HepG2 (cell line): ENCODE results near the gene TAOK3. TPM values are rescaled to one million over a fixed set of nuclear protein-coding genes. Genes with fewer than 3 reads are reported as not detected.

Source experiments
- HOXA7 ChIP-seq: sonication (generic); formaldehyde crosslinking; IDR thresholded peaks from 2 replicates; pipeline ENCODE4 v1.8.1; 2022; ENCODE audit warnings: mild to moderate bottlenecking, missing genetic modification reagents, moderate library complexity
- KDM5B ChIP-seq: sonication (generic); formaldehyde crosslinking; IDR thresholded peaks from 2 replicates; pipeline ENCODE4 v1.4.0; 2020; ENCODE audit warnings: missing genetic modification reagents, mild to moderate bottlenecking, borderline replicate concordance
- MED1 ChIP-seq: sonication (generic); formaldehyde crosslinking; IDR thresholded peaks from 2 replicates; pipeline ENCODE4 v1.4.0; 2020; ENCODE audit warnings: missing genetic modification reagents
- RBM39 ChIP-seq: fragments of 200-400 bp; formaldehyde crosslinking; IDR thresholded peaks from one replicate; pipeline ENCODE4 v1.6.1; 2018; ENCODE audit warnings: antibody characterized with exemption, mild to moderate bottlenecking, low read depth, low read length; ENCODE audit not compliant: poor library complexity, severe bottlenecking
- YEATS4 ChIP-seq: sonication (generic); formaldehyde crosslinking; IDR thresholded peaks from 2 replicates; pipeline ENCODE4 v1.4.0; 2020; ENCODE audit warnings: missing genetic modification reagents, borderline replicate concordance
- ZNF10 ChIP-seq: sonication (generic); formaldehyde crosslinking; IDR thresholded peaks from 2 replicates; pipeline ENCODE4 v1.4.0; 2020; ENCODE audit warnings: mild to moderate bottlenecking, low read depth, missing genetic modification reagents, borderline replicate concordance
- ZNF124 ChIP-seq: sonication (generic); formaldehyde crosslinking; IDR thresholded peaks from 2 replicates; pipeline ENCODE4 v1.4.0; 2020; ENCODE audit warnings: missing genetic modification reagents
- ZNF17 ChIP-seq: sonication (generic); formaldehyde crosslinking; IDR thresholded peaks from 2 replicates; pipeline ENCODE4 v1.5.0; 2020; ENCODE audit warnings: mild to moderate bottlenecking, missing genetic modification reagents
- ZNF510 ChIP-seq: sonication (generic); formaldehyde crosslinking; IDR thresholded peaks from 2 replicates; pipeline ENCODE4 v1.4.0; 2020; ENCODE audit warnings: low read depth, mild to moderate bottlenecking, missing genetic modification reagents
- ZNF557 ChIP-seq: sonication (generic); formaldehyde crosslinking; IDR thresholded peaks from 2 replicates; pipeline ENCODE4 v1.4.0; 2020; ENCODE audit warnings: missing genetic modification reagents
- ZNF775 ChIP-seq: sonication (generic); formaldehyde crosslinking; IDR thresholded peaks from 2 replicates; pipeline ENCODE4 v1.4.0; 2020; ENCODE audit warnings: missing genetic modification reagents, mild to moderate bottlenecking, moderate library complexity, borderline replicate concordance
- polyA plus RNA-seq, 8 experiments: library from polyadenylated mRNA; depleted of rRNA in 3 of 8; stranded (reverse) in 7 of 8; unstranded in 1 of 8; fragments of >200 nt; fragmentation: Illumina TruSeq in 4 of 8; extraction: Trizol in 4 of 8; gene quantifications; 2 replicates each; pipeline versions ENCODE4 v1.2.1 to v1.2.3, GENCODE V29; 2011 to 2016; ENCODE audit warnings: low read depth in 4 of 8, missing spikeins in 1 of 8, mixed read lengths in 1 of 8; ENCODE audit not compliant: insufficient read depth in 1 of 8
- total RNA-seq, 5 experiments: library from RNA; depleted of rRNA; stranded (reverse); fragments of >200 nt; fragmentation: Illumina TruSeq; extraction: Trizol; gene quantifications; 2 replicates each; pipeline ENCODE4 v1.2.3, GENCODE V29; 2016; ENCODE audit warnings: low read depth in 1 of 5
- TF ChIP-seq, protein P1 (sequence below): sonication (generic); formaldehyde crosslinking; IDR thresholded peaks from 2 replicates; pipeline ENCODE4 v1.9.0; 2021; ENCODE audit warnings: missing genetic modification reagents, borderline replicate concordance
- TF ChIP-seq, protein P2 (sequence below): IDR thresholded peaks from 2 replicates; pipeline ENCODE4 v1.6.1; 2016
- TF ChIP-seq, protein P3 (sequence below): sonication (generic); formaldehyde crosslinking; IDR thresholded peaks from 2 replicates; pipeline ENCODE4 v1.5.0; 2020; ENCODE audit warnings: missing genetic modification reagents
- TF ChIP-seq, protein P4 (sequence below): sonication (generic); formaldehyde crosslinking; IDR thresholded peaks from 2 replicates; pipeline ENCODE4 v1.9.0; 2021; ENCODE audit warnings: mild to moderate bottlenecking, missing genetic modification reagents
- TF ChIP-seq, protein P5 (sequence below): sonication (generic); formaldehyde crosslinking; IDR thresholded peaks from 2 replicates; pipeline ENCODE4 v1.4.0; 2020; ENCODE audit warnings: missing genetic modification reagents, borderline replicate concordance

TAOK3 gene
- total and polyA plus RNA-seq, 2 of the 13 experiments (the other 11 are each of a cell fraction or from before 2014, with no cell fraction given) = 10.4 to 12.3 TPM

DNA sequence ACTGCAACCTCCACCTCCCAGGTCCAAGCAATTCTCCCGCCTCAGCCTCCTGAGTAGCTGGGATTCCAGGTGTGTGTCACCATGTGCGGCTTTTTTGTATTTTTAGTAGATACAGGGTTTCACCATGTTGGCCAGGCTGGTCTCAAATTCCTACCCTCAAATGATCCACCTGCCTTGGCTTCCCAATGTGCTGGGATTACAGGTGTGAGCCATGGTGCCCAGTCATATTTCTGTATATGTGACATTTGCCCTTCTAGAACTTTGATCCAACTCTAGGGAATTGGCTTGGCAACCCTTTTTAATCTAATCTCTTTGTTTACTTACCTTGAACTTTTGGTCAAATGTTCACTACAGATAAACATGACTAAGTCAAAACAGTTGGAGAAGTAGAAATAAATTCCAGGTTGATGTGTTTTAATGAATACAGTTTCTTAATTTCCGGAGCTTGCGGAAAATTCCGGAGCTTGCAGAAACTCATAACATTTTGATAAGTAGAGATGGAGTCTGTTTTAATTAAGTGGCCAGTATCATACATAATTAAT, 248.3 kb downstream of the TAOK3 start (continued):
- TF ChIP-seq, protein P1, sequence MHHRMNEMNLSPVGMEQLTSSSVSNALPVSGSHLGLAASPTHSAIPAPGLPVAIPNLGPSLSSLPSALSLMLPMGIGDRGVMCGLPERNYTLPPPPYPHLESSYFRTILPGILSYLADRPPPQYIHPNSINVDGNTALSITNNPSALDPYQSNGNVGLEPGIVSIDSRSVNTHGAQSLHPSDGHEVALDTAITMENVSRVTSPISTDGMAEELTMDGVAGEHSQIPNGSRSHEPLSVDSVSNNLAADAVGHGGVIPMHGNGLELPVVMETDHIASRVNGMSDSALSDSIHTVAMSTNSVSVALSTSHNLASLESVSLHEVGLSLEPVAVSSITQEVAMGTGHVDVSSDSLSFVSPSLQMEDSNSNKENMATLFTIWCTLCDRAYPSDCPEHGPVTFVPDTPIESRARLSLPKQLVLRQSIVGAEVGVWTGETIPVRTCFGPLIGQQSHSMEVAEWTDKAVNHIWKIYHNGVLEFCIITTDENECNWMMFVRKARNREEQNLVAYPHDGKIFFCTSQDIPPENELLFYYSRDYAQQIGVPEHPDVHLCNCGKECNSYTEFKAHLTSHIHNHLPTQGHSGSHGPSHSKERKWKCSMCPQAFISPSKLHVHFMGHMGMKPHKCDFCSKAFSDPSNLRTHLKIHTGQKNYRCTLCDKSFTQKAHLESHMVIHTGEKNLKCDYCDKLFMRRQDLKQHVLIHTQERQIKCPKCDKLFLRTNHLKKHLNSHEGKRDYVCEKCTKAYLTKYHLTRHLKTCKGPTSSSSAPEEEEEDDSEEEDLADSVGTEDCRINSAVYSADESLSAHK (CRISPR knock-in tag) = no peak
- TF ChIP-seq ZNF124 (CRISPR knock-in tag) = no peak
- TF ChIP-seq KDM5B = peak; percentile 22; the same call in 1 of the 2 replicates
- no peak for TF ChIP-seq ZNF17 (CRISPR knock-in tag)
- TF ChIP-seq MED1 (CRISPR knock-in tag) = peak; percentile 89
- TF ChIP-seq ZNF557 = no peak
- TF ChIP-seq ZNF10 (CRISPR knock-in tag) = no peak
- TF ChIP-seq, protein P2, sequence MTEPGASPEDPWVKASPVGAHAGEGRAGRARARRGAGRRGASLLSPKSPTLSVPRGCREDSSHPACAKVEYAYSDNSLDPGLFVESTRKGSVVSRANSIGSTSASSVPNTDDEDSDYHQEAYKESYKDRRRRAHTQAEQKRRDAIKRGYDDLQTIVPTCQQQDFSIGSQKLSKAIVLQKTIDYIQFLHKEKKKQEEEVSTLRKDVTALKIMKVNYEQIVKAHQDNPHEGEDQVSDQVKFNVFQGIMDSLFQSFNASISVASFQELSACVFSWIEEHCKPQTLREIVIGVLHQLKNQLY = no peak
- 0 out of 2 replicates have a peak, but pooled peaks have one; percentile 37 for TF ChIP-seq ZNF510 (CRISPR knock-in tag)
- 0 out of 2 replicates have a peak, but pooled peaks have one; percentile 34 for TF ChIP-seq YEATS4 (CRISPR knock-in tag)
- TF ChIP-seq HOXA7 (CRISPR knock-in tag) = no peak
- TF ChIP-seq, protein P3, sequence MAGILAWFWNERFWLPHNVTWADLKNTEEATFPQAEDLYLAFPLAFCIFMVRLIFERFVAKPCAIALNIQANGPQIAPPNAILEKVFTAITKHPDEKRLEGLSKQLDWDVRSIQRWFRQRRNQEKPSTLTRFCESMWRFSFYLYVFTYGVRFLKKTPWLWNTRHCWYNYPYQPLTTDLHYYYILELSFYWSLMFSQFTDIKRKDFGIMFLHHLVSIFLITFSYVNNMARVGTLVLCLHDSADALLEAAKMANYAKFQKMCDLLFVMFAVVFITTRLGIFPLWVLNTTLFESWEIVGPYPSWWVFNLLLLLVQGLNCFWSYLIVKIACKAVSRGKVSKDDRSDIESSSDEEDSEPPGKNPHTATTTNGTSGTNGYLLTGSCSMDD (CRISPR knock-in tag) = no peak
- TF ChIP-seq, protein P4, sequence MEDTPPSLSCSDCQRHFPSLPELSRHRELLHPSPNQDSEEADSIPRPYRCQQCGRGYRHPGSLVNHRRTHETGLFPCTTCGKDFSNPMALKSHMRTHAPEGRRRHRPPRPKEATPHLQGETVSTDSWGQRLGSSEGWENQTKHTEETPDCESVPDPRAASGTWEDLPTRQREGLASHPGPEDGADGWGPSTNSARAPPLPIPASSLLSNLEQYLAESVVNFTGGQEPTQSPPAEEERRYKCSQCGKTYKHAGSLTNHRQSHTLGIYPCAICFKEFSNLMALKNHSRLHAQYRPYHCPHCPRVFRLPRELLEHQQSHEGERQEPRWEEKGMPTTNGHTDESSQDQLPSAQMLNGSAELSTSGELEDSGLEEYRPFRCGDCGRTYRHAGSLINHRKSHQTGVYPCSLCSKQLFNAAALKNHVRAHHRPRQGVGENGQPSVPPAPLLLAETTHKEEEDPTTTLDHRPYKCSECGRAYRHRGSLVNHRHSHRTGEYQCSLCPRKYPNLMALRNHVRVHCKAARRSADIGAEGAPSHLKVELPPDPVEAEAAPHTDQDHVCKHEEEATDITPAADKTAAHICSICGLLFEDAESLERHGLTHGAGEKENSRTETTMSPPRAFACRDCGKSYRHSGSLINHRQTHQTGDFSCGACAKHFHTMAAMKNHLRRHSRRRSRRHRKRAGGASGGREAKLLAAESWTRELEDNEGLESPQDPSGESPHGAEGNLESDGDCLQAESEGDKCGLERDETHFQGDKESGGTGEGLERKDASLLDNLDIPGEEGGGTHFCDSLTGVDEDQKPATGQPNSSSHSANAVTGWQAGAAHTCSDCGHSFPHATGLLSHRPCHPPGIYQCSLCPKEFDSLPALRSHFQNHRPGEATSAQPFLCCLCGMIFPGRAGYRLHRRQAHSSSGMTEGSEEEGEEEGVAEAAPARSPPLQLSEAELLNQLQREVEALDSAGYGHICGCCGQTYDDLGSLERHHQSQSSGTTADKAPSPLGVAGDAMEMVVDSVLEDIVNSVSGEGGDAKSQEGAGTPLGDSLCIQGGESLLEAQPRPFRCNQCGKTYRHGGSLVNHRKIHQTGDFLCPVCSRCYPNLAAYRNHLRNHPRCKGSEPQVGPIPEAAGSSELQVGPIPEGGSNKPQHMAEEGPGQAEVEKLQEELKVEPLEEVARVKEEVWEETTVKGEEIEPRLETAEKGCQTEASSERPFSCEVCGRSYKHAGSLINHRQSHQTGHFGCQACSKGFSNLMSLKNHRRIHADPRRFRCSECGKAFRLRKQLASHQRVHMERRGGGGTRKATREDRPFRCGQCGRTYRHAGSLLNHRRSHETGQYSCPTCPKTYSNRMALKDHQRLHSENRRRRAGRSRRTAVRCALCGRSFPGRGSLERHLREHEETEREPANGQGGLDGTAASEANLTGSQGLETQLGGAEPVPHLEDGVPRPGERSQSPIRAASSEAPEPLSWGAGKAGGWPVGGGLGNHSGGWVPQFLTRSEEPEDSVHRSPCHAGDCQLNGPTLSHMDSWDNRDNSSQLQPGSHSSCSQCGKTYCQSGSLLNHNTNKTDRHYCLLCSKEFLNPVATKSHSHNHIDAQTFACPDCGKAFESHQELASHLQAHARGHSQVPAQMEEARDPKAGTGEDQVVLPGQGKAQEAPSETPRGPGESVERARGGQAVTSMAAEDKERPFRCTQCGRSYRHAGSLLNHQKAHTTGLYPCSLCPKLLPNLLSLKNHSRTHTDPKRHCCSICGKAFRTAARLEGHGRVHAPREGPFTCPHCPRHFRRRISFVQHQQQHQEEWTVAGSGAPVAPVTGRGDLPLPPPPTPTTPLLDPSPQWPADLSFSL = no peak
- TF ChIP-seq ZNF775 (CRISPR knock-in tag) = no peak
- TF ChIP-seq, protein P5, sequence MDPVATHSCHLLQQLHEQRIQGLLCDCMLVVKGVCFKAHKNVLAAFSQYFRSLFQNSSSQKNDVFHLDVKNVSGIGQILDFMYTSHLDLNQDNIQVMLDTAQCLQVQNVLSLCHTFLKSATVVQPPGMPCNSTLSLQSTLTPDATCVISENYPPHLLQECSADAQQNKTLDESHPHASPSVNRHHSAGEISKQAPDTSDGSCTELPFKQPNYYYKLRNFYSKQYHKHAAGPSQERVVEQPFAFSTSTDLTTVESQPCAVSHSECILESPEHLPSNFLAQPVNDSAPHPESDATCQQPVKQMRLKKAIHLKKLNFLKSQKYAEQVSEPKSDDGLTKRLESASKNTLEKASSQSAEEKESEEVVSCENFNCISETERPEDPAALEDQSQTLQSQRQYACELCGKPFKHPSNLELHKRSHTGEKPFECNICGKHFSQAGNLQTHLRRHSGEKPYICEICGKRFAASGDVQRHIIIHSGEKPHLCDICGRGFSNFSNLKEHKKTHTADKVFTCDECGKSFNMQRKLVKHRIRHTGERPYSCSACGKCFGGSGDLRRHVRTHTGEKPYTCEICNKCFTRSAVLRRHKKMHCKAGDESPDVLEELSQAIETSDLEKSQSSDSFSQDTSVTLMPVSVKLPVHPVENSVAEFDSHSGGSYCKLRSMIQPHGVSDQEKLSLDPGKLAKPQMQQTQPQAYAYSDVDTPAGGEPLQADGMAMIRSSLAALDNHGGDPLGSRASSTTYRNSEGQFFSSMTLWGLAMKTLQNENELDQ (CRISPR knock-in tag) = no peak
- TF ChIP-seq RBM39 = no peak
